ACC112 (cell line): ENCODE results near the gene AUNIP.
"Not testable (repeated sequence)": the region's sequence is repeated elsewhere in the genome, so short reads cannot be mapped to it uniquely, and the experiment has no call there.

Experiments used
- H2AFZ ChIP-seq: fragments of 200-600 bp; sonication (generic); one replicate; pipeline ENCODE4 v1.6.0; 2017; ENCODE audit warnings: antibody characterized with exemption, low read length; ENCODE audit not compliant: unreplicated experiment
- H3K27ac ChIP-seq: fragments of 200-600 bp; sonication (generic); 2 replicates; pipeline ENCODE4 v1.5.1; 2014; ENCODE audit warnings: low read depth, mild to moderate bottlenecking, antibody characterized with exemption, low read length, moderate library complexity
- H3K27me3 ChIP-seq: fragments of 200-600 bp; sonication (generic); 2 replicates; pipeline ENCODE4 v1.6.1; 2014; ENCODE audit warnings: mild to moderate bottlenecking, antibody characterized with exemption, low read length, moderate library complexity, mixed read lengths; ENCODE audit not compliant: insufficient read depth
- H3K36me3 ChIP-seq: fragments of 200-600 bp; sonication (generic); 2 replicates; pipeline ENCODE4 v1.6.1; 2016; ENCODE audit warnings: mild to moderate bottlenecking, antibody characterized with exemption, low read length, moderate library complexity, mixed read lengths; ENCODE audit not compliant: insufficient read depth
- H3K4me1 ChIP-seq: fragments of 200-600 bp; sonication (generic); one replicate; pipeline ENCODE4 v1.6.1; 2016; ENCODE audit warnings: low read length, mixed read lengths; ENCODE audit not compliant: insufficient read depth, unreplicated experiment, control insufficient read depth
- H3K4me3 ChIP-seq: fragments of 200-600 bp; sonication (generic); 2 replicates; pipeline ENCODE4 v1.5.1; 2014; ENCODE audit warnings: mild to moderate bottlenecking, low read depth, low read length
- H3K79me2 ChIP-seq: fragments of 200-600 bp; sonication (generic); one replicate; pipeline ENCODE4 v1.6.0; 2016; ENCODE audit warnings: low read length; ENCODE audit not compliant: control insufficient read depth, unreplicated experiment, insufficient read depth

The AUNIP gene

GRCh38 chr1:25844536-25845337, 14.5 kb downstream of the AUNIP start:
- Histone ChIP-seq H3K4me1 (peaks cover 15% of the 10 kb centered on the region), H2AFZ (no peak overlapping the region), H3K27me3 (no peaks in the 10 kb centered on the region), H3K4me3 (no peak overlapping the region), H3K79me2 (peaks cover 10% of the 10 kb centered on the region), H3K27ac (no peak overlapping the region), H3K36me3 (no peaks in the 10 kb centered on the region)

- H3K4me3 ChIP-seq: no peak overlapping the region
- peaks cover 7% of the 10 kb centered on the region for H3K79me2 ChIP-seq
- peaks cover 7% of the 10 kb centered on the region for H3K4me1 ChIP-seq
- H2AFZ ChIP-seq: no peak overlapping the region
- no peaks in the 10 kb centered on the region for H3K36me3 ChIP-seq
- H3K27ac ChIP-seq: no peak overlapping the region
- H3K27me3 ChIP-seq: no peaks in the 10 kb centered on the region
These were observed 15.8 kb downstream of the AUNIP start for GRCh38 chr1:25843483-25843882.

- not testable (repeated sequence) for H3K79me2 ChIP-seq, H3K4me1 ChIP-seq, H3K27me3 ChIP-seq, H3K36me3 ChIP-seq, H2AFZ ChIP-seq, H3K4me3 ChIP-seq, H3K27ac ChIP-seq
These were observed 19.4 kb downstream of the AUNIP start for GRCh38 chr1:25839808-25840207.

- Histone ChIP-seq H3K4me1 (no peaks in the 10 kb centered on the region), H2AFZ (no peak overlapping the region), H3K27me3 (no peaks in the 10 kb centered on the region), H3K36me3 (peaks cover 11% of the 10 kb centered on the region), H3K27ac (no peak overlapping the region), H3K4me3 (no peak overlapping the region), H3K79me2 (peaks cover 2% of the 10 kb centered on the region)
These were observed 21.9 kb downstream of the AUNIP start for GRCh38 chr1:25837262-25837875.

- peaks cover 17% of the 10 kb centered on the region for H3K36me3 ChIP-seq
These were observed 22.6 kb downstream of the AUNIP start for GRCh38 chr1:25836695-25837094.

GRCh38 chr1:25834894-25835293, 24.4 kb downstream of the AUNIP start:
- H3K36me3 ChIP-seq: peaks cover 32% of the 10 kb centered on the region
- H3K27ac ChIP-seq: no peak overlapping the region
- no peaks in the 10 kb centered on the region for H3K27me3 ChIP-seq
- H3K4me3 ChIP-seq: no peak overlapping the region
- no peak overlapping the region for H2AFZ ChIP-seq
- no peaks in the 10 kb centered on the region for H3K79me2 ChIP-seq
- no peaks in the 10 kb centered on the region for H3K4me1 ChIP-seq

More at GRCh38 chr1:25836695-25837094, 22.6 kb downstream of the AUNIP start:
- Histone ChIP-seq H3K27me3 (no peaks in the 10 kb centered on the region), H2AFZ (no peak overlapping the region), H3K4me3 (no peak overlapping the region), H3K27ac (no peak overlapping the region), H3K4me1 (no peaks in the 10 kb centered on the region), H3K79me2 (no peaks in the 10 kb centered on the region)

GRCh38 chr1:25833158-25833557, 26.1 kb downstream of the AUNIP start:
- Histone ChIP-seq H3K4me3 (no peak overlapping the region), H3K27ac (no peak overlapping the region), H3K79me2 (no peaks in the 10 kb centered on the region), H2AFZ (no peak overlapping the region), H3K4me1 (no peaks in the 10 kb centered on the region), H3K36me3 (peaks cover 46% of the 10 kb centered on the region), H3K27me3 (no peaks in the 10 kb centered on the region)

GRCh38 chr1:25832336-25833037, 26.8 kb downstream of the AUNIP start:
- Histone ChIP-seq H3K4me1 (no peaks in the 10 kb centered on the region), H3K36me3 (peaks cover 47% of the 10 kb centered on the region), H3K4me3 (no peak overlapping the region), H3K27me3 (no peaks in the 10 kb centered on the region), H3K27ac (no peak overlapping the region), H2AFZ (no peak overlapping the region), H3K79me2 (no peaks in the 10 kb centered on the region)

GRCh38 chr1:25831569-25832196, 27.6 kb downstream of the AUNIP start:
- Histone ChIP-seq H3K36me3 (peaks cover 47% of the 10 kb centered on the region), H3K27ac (no peak overlapping the region)

GRCh38 chr1:25829046-25829445, 30.2 kb downstream of the AUNIP start:
- Histone ChIP-seq H3K4me1 (no peaks in the 10 kb centered on the region), H3K79me2 (no peaks in the 10 kb centered on the region), H3K4me3 (no peak overlapping the region), H3K27ac (no peak overlapping the region), H3K27me3 (no peaks in the 10 kb centered on the region), H2AFZ (no peak overlapping the region), H3K36me3 (peaks cover 44% of the 10 kb centered on the region)

More at GRCh38 chr1:25831569-25832196, 27.6 kb downstream of the AUNIP start:
- Histone ChIP-seq H3K4me3 (no peak overlapping the region), H3K27me3 (no peaks in the 10 kb centered on the region), H3K4me1 (no peaks in the 10 kb centered on the region), H2AFZ (no peak overlapping the region), H3K79me2 (no peaks in the 10 kb centered on the region)
